Colon (tissue), 2 donors: ENCODE measurements around the gene SLC5A3.

ENCODE experiments used
- FAIRE-seq: peaks from 2 replicates; lab custom pipeline; 2012; peaks lifted over from hg19 to GRCh38; lab: Jason Lieb, UNC
- donor health status: control.
- donor health status: control.

Gene SLC5A3

DNA sequence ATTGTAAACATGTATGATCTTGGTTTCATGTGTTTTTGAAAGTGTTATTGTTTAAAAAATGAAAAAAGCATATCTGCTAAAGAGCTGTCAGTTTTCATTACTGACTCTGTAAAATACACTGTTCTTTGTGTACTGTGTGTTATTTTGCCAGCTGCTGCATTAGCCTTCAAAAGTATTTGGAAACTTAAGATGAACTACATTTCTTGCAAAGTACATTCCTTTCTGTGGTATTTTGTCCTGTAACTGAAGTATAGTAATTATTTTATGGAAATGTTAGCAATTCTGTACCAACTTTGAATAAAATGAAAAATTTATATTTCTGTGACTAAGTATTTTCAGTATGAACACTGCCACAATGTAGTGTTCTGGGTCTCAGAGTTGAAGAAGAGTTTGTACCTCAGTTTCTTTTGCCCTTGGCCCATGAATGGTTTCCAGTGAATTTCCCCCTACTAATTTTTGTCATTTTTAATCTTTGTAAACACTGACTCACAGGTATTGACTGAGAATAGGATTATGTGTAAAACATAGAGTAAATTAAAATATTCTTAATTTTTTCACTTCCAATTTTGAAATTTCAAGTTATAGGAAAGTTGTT, 32.7 kb downstream of the SLC5A3 start:
- no peak for FAIRE-seq

DNA sequence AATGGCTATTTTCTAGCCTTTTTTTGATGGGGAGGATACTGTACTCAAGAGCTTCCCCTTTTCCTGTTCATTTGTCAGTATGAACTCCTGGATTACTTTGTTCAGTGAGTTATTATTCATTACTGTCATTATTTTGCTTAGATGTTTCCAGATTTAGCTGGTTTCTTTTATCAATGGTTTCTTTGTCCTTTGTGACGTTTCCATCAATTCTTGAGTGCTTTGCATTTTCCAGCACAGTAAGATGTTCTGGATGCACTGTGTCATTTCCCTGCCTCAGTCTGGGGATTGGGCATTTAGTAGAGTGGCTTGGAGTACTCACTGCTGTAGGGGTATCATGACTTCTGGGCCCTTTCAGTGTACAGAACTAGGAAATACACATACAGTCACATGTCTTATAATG, 34.2 kb downstream of the SLC5A3 start:
- no peak for FAIRE-seq

DNA sequence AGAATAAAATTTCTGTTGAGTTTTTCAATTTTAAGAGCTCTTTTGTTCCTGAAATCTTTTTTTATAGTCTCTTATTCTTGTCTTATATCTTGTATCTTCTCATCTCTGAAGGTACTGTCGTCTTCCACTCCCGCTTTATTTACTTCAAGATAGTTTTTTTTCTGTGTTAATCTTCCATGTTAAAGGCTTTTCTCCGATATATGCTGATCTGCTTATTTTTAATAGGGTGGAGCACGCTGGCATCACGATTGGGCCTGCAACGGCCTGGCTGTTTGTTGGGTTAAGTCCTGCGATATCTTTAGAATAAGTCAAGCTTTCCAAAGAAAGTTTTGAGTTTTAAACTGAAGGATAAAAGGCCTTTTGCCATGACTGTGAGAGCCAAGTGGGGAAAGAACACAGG, 35.7 kb downstream of the SLC5A3 start:
- FAIRE-seq, result no peak

DNA sequence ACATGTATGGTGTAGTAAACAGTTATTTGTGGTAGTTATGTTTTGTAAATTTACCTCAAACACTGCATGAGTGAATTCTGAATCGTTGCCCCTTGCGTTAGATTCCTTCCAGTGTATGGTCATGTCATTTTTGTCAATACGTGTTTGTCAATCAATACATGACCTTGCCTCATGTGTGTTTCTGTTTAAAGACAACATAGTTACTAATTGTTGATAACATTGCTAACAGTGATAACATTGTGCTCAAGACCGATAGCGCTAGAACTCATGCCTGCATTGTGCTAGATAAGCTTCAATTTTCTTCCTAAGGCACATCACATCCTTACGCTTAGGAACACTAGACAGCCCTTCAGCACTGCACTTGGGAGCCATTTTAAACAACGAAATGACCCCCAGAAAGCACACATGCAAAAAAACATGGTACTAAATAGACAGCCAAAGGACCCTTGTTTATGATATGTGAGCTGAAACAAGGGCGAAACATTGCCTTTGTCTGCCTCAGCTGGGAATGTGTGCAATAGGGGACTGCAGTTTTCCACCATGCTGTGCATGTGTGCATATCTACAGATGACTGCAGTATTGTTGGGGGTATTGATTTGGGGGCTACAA, 37.3 kb downstream of the SLC5A3 start:
- no peak for FAIRE-seq

DNA sequence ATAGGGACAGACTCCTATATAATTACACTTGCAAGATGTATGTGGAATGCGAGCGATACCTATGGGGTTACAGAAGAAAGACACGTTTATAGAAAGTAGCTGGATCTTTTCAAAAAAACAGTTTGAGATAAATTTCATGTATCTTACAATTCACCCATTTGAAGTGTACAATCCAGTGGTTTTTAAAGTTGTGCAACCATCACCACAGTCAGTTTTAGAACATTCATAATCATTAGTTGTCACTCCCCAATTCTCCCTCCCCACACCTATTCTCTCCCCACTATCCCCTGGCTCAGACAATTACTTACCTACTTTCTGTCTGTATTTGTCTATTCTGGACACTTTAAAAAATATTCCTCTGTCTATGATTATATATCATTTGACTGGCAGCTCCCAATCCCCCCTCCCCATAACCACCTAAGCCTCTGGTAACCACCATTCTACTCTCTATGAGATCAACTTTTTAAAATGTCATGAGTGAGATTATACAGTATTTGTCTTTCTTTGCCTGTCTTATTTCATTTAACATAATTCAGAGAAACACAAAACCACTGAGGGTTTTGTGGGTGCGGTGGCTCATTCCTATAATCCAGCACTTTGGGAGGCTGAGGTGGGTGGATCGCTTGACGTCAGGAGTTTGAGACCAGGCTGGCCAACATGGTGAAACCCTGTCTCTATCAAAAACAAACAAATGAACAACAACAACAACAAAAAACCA, 39.1 kb downstream of the SLC5A3 start:
- no peak for FAIRE-seq

DNA sequence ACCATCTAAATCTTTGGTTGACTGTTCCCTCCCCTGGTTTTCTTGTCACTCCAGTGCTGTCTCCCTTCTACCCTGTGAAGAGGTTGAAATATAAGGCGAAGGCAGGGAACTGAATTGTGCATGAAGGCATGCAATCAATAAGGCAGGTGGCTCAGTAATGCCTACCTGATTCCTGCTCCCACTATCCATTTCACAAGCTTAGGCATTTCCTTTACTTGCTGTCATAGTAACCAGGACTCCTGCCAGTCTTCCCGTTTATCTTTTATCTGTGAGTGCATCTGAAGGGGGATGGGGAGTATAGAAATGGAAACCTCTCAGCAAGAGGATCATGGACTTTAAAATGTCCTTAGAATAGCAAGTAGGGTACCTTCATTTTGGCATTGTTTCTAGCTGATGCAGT, 40.5 kb downstream of the SLC5A3 start:
- no peak for FAIRE-seq

DNA sequence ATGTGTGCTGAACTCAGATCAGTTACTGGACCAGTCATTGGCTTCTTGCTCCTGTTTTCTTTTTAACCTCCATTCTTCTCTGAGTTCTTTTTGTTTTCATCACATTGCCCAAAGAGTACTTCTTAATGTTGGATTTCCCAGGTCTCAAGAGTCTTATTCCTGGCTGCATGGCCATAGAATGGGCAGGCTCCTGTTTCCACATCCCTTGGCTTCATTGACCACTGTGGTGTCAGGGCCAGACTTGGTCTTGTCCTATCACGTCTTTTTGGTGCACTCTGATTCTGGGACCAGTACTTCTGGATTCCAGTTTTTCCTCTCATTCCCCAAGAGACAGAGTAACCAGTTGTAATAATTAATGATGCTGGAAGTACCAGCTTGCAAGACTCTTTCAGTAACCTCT, 41.8 kb downstream of the SLC5A3 start:
- FAIRE-seq, result no peak

DNA sequence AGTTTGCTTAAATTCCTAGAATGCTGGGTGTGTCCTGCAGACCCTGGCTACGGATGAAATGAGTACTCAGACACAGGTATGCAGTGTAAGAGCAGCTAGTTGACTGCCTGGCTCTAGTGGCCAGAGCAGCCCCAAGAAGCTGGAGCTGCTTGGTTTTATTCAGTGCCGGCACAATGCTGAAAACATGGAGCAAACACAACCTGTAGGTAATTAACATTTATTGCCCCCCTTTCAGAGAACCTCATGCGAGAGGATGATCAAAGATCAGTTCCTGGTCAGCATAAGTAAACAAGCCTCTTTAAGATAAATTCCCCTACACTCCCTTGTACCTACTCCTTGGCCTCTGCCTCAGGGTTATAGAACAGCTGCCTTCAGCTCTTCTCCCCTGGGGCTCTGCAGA, 43.2 kb downstream of the SLC5A3 start:
- FAIRE-seq, result no peak

DNA sequence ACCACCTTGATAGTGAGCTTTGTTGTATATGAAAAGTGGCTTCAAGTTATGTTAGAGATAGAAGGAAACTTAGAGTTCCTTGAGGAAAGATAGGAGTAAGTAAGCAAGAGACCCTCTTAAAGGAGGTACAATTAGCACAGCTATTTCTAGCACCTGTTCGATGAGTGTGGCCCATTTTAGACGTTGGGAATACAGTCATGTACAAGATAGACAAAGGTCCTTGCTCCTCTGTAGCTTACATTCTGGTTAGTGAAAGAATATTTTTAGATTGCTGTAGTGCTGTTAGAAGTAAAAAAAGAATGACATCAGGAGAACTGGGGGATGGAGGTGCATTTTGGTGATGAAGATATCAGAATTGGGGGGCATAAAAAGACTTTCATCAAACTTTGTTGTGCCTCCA, 47.5 kb downstream of the SLC5A3 start:
- no peak for FAIRE-seq

DNA sequence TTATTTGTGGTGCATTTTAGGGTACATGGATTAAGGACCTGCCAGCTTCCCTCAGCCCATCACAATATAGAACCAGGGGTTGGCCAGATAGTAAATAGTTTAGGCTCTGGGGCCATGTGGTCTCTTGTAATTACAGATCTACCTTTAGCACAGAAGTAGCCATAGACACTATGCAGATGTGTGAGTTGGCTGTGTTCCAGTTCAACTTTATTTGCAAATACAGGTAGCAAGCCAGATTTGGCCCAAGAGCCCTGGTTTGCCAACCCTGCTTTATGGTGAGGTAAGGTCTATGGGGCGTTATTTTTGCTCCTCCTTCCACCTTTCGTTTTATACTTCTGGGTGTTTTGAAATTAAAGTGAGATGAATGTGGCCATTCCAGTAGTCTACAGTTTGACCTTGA, 48.7 kb downstream of the SLC5A3 start:
- no peak for FAIRE-seq
